ENCODE measurements around the gene ATOSA.

The ATOSA gene, protein sequence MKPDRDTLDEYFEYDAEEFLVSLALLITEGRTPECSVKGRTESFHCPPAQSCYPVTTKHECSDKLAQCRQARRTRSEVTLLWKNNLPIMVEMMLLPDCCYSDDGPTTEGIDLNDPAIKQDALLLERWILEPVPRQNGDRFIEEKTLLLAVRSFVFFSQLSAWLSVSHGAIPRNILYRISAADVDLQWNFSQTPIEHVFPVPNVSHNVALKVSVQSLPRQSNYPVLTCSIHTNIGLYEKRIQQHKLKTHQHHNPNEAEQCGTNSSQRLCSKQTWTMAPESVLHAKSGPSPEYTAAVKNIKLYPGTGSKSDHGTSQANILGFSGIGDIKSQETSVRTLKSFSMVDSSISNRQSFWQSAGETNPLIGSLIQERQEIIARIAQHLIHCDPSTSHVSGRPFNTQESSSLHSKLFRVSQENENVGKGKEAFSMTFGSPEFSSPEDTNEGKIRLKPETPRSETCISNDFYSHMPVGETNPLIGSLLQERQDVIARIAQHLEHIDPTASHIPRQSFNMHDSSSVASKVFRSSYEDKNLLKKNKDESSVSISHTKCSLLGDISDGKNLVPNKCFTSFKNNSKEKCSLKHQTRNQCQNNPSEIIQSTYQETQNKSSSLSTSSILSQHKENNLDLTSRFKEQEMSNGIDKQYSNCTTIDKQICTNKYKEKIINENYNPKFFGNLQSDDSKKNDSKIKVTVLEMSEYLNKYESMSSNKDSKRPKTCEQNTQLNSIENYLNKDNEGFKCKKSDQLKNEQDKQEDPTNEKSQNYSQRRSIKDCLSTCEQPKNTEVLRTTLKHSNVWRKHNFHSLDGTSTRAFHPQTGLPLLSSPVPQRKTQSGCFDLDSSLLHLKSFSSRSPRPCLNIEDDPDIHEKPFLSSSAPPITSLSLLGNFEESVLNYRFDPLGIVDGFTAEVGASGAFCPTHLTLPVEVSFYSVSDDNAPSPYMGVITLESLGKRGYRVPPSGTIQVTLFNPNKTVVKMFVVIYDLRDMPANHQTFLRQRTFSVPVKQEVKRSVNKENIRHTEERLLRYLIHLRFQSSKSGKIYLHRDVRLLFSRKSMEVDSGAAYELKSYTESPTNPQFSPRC

DNA sequence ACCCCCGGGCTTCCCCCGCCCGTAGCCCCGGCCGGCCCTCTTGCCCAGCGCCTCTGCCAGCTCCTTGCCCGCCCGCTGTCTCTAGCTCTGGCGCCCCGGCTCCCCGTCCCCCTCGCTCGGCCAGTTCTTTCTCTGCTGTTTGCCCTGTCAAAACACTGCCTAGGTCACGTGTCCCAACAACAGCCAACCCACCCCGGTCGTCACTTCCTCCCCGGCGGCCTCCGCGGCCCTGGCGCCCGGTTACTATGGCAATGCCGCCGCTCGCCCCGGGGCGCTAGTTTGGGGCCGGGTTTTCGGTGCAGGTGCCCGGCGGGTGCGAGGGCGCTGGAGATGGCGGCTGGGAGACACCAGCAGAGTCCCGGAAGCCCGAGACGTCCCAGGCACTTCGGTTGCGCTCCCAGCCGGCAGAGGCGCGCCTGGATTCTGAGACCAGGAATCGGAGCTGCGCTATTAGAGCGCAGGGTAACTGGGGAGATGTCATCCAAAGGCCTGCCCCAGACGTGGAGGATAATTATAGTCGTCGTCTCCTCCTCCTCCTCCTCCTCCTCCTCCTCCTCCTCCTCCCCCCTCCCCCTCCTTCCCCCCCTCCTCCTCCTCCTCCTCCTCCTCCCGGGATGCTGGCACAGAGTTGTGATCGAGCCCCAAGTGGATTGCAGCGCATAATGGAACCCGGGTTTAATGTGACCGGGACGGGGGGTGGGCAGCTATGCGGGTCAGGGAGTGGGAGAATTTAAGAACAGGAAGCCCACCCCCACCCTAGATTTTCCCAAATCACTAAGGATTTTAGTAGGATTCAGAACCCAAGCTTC is at the start of gene ATOSA:
TSS of gene ATOSA (minus strand) at position 157 of the 809 bp plus-strand sequence. CDS start 1,367 bp downstream, outside the sequence.
- peak; percentile 71 to 83 for DNase-seq (ENCODE audit: low read depth in 2 of 2, low spot score in 1 of 2)

DNA sequence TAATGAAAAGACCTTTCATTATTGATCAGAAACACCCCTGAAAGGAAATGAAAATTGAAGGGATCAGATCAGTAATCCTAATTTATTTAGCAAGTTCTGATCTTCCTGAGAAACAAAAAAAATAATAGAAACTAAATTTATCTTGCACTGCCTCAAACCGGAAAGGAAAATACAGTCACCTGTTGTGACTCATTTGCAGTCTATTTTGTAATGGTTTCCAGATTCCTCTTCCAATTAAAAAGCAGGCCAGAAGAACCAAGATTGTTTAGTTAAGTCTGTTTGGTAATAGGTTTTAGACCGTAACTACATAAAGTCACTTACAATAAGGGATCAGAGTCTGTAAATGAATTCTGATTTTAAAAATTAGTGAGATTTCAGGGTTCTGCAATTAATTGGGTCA is 49.7 kb upstream of the ATOSA start:
- DNase-seq (ENCODE audit: low read depth in 2 of 2, low spot score in 1 of 2): no peak

DNA sequence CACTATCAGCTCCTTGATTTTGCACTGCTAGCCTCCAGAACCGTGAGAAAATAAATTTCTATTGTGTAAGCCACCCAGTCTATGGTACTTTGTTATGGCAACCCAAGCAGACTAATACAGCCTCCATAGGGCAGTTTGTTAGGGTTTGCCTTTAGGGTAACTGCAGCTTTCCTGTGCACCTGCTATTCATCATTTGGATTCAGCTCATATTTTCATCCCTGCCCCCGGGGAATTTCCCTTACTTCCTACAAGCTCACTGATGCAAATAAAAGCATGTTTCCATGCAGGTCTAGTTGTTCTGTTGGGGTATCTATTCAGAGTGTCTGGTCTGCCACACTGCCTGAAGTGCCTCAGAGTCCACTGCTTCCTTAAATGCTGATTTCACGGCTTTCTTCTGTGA is 48.6 kb upstream of the ATOSA start:
- no peak for DNase-seq (ENCODE audit: low read depth in 2 of 2, low spot score in 1 of 2)

DNA sequence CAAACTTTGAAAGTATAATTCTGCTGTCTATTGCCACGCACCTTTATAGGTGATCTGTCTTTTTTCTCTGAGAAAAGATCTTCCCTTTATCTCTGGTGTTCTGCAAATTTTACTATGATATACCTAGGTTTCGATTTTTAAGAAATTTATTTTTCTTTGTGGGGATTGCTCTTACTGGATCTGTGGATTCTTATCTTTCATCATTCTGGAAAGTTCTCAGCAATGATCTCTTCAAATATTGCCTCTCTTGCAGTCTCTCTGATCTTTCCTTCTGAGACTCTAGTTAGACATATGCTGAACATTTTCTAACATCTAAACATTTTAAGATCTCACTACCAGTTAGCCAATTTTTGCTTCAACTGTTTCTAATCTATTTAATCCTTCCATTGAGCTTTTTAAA is 47.0 kb upstream of the ATOSA start:
- DNase-seq (ENCODE audit: low read depth in 2 of 2, low spot score in 1 of 2): no peak

DNA sequence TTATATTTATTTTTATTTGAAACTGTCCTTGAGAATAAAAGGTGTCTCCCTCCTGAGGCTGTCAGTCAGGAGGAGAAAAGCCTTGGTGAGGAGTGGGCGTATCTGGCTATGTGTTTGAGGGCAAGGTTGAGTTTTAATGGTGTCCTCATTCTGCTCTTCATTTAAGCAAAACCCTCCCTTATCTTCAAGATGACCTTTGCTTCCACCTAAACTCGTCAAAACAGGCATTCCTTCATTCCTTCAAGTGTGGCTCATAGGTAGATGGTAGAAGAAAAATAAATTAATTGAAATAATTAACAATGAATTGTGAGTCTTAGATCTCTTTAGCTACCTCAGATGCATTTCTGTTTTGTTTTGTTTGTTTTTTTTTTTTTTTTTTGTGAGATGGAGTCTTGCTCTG is 39.4 kb upstream of the ATOSA start:
- no peak for DNase-seq (ENCODE audit: low read depth in 2 of 2, low spot score in 1 of 2)

DNA sequence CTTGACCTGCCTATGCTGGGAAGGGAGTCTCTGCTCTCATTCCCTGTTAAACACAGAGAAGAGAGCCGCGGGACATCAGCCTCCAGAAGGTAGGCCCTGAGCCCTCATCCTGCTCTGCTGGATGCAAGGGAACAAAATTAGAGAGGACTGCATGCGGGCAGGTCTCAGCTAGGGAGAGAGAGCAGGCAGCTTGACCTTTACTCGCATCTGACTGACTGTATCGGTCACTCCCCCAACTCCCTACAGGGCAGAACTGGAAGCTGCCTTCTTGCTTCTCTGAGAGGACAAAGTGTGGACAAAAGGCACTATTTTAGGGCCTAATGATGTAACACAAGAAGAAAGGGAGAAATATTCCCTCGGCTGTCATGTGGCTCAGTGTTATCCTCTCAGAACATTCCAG is 38.7 kb upstream of the ATOSA start:
- no peak for DNase-seq (ENCODE audit: low read depth in 2 of 2, low spot score in 1 of 2)

DNA sequence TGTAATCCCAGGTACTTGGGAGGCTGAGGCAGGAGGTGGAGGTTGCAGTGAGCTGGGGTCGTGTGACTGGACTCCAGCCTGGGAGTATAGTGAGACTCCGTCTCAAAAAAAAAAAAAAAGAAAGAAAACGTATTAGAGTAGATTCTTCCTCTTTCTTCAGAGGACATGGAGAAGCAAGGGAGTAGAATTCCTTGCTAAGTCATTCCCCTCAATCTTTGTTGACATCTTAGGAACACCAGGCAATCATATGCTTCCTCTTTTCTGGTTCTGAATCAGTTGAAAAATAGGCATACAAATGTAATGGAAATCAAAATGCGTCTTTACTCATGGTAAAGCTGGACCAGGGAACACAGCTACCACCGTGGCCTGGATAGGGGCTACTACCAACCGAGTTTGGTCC is 38.3 kb upstream of the ATOSA start:
- DNase-seq (ENCODE audit: low read depth in 2 of 2, low spot score in 1 of 2): no peak

DNA sequence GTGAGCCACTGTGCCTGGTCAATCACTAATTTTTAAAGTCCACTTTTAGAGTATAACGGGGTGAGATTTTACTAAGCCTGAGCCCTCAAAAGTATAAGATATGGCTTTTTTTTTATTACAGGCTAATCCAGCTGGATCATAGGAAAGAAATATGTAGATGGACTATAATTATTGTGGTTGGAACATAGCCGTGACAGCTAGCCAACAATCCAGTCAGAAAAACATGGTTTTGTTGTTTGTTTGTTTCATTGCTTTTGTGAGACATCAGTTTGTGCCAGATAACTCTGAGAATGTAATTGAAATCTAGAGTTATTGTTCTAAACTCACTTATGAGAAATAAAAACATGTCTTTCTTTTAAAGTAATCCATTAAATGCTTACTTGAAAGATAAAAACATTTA is 37.3 kb upstream of the ATOSA start:
- no peak for DNase-seq (ENCODE audit: low read depth in 2 of 2, low spot score in 1 of 2)

DNA sequence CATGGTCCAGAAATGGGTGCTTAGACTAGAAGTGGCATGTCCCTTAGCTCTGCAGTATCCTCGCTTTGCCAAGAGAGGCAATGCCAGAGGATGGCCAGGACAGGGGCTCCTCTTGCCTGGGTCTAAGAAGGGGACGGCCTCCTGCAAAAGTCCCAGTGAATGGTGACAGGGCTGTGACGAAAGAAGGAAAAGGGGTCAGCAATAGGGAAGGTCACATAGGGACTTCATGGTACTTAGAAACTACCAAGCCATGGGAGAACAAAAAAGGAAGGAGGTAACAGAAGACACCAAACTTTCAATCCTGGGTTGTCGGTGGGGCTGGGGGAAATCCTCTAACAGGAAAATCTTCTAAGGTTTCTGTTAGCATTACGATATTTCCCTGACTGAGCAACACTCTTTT is 36.2 kb upstream of the ATOSA start:
- DNase-seq (ENCODE audit: low read depth in 2 of 2, low spot score in 1 of 2): no peak

DNA sequence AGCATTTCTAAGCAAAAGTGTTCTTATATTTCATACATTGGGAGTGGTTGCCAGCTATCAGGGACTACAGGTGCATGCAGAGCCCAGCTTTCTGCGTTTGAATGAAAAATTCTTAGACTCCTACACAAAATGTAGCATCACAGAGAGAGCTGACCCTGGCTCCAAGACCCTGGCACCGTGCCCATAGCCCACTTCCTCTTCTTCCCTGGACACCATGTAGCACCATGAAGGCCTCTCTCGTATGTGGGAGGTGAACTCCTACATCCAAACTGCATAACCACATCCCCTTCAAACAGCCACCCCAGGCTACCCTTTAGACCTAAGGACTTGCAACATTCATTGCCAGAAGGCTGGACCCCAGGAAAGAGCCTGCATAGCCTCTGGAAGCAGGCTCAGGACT is 35.8 kb upstream of the ATOSA start:
- DNase-seq (ENCODE audit: low read depth in 2 of 2, low spot score in 1 of 2): no peak

DNA sequence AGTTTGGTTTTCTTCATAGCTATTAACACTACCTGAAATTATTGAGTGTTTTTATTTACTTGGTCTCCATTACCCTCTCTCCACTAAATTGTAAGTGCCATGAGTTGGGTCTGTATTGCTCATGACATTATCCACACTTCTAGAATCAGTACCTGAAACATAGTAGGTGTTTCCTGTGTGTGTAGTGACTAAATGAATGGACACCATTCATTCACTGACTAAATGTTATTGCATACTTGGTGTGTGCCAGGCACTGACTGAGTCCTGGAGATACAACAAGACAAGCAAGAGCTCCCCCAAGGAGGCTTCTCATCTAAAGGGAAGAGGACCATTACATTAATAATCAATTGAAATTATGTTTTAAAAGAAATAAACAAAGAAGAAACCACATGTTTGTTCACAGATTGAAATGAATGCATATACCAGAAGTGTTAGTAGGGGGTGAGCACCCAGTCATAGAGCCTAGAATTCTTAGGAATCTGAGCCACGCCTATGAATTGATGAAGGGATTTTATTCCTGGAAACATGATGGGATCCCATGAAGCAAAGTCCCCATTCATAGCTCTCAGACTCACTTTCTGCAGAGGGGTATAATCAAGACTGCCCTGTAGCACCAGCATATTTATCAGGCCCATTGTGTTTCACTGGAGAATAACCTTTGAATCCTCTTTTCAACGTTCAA is 31.7 kb upstream of the ATOSA start:
- no peak for DNase-seq (ENCODE audit: low read depth in 2 of 2, low spot score in 1 of 2)

DNA sequence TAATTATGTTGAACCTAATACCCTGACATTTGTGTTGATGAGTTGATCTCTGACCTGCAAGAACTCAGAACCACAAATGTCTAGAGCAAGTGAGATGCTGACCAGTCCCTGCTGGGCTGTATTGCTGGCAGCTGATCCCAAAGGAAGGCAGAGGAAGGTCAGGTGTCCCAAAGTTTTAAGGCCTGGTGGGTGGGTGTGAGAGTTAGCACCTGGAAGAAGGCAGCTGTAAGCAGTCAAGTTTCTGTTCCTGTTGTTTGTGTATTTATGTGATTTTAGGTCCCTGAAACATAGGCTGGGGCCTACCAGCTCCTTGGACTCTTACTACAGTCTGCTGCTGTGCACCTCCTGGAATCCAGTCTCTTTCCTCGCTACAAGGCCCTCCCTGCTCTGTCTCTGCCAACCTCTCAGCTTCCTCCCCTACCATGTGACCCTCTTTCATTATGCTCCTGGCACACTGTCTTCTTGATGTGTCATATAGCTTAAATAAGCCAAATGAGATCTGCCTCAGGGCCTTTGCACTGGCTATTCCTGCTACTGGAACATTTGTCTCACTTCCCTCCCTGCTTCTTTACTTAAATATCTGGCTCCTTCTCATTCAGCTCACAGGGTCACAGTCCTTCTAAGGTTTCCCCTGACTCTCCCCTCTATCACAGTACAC is 31.0 kb upstream of the ATOSA start:
- no peak for DNase-seq (ENCODE audit: low read depth in 2 of 2, low spot score in 1 of 2)

DNA sequence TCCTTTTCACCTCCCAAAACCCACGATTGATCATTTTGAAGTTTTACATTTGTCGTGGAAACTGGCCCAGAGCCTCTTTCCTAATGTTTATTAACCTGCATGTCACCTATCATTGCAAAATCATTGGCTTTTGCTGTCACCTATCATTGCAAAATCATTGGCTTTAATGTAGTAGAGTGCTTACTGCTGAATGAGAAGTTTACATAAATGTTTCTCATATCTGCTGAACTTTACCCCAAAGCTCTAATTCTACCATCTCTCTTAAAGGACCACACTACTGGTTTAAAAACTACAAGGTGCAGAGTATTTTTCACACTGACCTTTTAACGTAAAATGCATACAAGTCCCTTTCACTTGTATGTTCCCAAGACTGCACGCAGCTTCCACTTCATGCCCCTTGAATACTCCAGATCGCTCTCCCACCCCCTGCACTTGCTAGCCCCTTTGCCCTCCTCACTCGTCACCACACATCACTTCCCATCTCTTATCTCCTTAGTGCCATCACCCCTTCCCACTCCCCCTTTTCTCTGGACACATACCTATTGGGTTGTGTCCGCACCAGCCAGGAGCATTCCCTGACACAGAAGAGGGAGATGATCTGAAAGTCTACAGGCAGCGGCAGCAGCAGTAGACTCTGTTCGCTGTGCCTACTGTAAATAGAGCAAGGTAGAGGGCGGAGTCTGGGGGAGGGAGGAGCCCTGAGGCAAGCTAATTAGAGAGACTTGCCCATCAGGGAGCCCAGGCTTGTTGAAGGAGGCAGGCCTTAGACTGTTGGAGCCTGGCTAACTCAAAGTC is 30.2 kb upstream of the ATOSA start:
- DNase-seq (ENCODE audit: low read depth in 2 of 2, low spot score in 1 of 2): no peak

DNA sequence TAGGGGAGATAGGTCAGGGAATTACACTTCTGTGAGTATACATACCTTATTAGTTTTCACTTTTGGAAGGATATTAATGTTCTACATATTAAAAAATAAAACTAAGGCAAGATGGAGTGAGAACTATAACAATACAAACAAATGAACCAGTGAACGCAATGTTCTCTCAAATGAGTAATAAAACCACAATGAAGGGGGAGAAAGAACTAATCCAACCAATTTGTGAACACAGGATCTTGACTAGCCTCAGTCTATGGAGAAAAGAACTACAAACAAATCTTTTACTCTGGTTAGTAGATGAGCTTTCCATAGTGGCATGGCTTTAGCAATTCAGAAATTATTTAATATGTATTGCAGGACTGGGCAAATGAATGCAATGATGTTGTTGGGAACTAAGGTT is 26.9 kb upstream of the ATOSA start:
- DNase-seq (ENCODE audit: low read depth in 2 of 2, low spot score in 1 of 2): no peak

DNA sequence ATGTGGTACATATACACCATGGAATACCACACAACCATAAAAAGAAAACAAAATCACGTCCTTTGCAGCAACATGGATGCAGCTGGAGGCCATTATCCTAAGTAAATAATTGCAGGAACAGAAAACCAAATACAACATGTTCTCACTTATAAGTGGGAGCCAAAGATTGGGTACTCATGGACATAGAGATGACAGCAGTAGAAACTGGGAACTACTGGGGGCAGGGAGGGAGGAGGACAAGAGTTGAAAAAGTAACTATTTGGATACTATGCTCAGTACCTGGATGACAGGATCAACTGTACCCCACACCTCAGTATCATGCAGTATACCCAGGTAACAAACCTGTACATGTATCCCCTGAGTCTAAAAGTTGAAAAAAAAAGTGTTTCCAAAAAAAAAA is 23.2 kb upstream of the ATOSA start:
- DNase-seq (ENCODE audit: low read depth in 2 of 2, low spot score in 1 of 2): no peak

DNA sequence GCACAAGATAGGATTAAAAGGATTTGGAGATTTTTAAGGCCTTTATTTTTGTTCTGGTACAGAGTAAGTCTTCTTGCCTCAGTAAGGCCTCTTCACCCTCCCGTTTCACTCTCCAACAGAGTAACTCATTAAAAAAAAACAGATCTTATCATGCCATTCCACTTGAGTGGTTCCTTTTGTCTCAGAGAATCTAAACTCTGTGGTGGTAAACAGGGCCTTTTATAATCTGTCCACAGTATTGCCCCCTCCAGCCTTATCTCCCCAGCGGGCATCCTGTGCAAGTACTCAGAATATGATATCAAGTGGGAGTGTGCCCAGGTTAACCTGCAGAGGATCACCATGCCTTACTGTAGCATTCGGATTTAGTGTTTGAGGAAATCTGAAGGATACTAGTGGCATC is 20.3 kb upstream of the ATOSA start:
- no peak for DNase-seq (ENCODE audit: low read depth in 2 of 2, low spot score in 1 of 2)

DNA sequence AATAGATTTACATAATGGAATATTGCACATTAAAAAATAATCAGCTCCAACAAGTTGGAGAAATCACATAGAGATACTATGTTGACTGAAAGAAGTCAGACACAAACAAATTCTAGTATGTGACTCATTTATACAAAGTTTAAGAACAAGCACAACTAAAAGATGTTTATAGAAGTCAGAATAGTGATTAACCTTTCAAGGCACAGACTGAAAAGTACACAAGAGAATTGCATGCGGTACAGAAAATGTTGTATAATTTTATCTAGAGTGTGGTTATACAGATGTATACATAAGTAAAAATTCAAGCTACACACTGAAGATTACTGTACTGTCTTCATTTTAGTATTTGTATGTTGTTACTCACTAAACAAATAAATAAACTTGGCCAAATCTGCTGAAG is 19.3 kb upstream of the ATOSA start:
- no peak for DNase-seq (ENCODE audit: low read depth in 2 of 2, low spot score in 1 of 2)

DNA sequence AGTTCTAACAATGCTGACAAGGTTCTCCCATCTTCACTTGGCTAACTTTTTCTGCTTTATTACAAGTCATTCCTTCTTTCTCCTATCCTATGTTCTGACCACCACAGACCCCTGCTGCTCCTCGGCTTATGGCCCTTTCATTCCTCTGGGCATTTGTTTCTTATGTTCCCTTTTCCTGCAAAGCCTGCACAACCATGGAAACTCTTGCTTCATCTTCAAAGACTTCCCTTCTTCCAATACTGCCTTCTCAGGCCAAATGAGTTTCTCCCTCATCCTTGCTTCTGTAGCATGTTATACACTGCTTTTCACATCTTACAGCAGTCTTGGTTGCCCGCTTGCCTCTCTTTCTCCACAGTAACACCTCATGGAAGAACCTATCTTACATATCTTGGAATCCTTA is 17.9 kb upstream of the ATOSA start:
- no peak for DNase-seq (ENCODE audit: low read depth in 2 of 2, low spot score in 1 of 2)

DNA sequence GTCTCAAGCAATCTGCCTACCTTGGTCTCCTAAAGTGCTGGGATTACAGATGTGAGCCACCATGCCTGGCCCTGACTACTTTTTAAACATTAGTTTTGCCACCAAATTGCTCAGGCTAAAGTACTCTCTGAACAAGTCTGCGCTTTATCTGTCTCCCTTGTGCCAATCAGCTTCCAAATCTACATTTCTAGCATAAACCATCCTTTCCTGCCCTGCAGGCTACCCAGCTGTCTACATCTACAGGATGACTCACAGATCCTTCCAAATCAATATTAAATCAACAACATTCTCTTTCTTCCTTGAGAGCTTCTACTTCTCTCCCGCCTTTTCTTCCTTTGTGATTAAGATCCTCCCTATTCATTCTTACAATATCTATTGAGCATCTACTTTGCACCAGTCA is 16.0 kb upstream of the ATOSA start:
- DNase-seq (ENCODE audit: low read depth in 2 of 2, low spot score in 1 of 2): no peak
